ENCODE data around the gene ABHD5.

DNA sequence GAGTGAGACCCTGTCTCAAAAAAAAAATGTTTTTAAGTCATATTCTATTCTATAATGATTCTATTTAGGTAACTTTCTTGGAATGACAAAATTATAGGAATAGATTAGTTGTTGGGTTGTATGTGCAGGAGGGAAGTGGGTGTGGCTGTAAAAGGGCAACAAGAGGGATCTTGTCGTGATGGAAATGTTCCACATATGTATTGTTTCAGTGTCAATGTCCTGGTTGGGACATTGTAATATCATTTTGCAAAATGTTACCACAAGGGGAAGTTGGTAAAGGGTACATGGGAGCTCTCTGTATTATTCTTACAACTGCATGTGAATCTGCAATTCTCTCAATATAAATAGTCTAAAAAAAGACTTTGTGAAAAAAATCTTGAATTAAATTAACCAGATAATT lies 14.3 kb upstream of the ABHD5 start:
- TF ChIP-seq, protein P1, sequence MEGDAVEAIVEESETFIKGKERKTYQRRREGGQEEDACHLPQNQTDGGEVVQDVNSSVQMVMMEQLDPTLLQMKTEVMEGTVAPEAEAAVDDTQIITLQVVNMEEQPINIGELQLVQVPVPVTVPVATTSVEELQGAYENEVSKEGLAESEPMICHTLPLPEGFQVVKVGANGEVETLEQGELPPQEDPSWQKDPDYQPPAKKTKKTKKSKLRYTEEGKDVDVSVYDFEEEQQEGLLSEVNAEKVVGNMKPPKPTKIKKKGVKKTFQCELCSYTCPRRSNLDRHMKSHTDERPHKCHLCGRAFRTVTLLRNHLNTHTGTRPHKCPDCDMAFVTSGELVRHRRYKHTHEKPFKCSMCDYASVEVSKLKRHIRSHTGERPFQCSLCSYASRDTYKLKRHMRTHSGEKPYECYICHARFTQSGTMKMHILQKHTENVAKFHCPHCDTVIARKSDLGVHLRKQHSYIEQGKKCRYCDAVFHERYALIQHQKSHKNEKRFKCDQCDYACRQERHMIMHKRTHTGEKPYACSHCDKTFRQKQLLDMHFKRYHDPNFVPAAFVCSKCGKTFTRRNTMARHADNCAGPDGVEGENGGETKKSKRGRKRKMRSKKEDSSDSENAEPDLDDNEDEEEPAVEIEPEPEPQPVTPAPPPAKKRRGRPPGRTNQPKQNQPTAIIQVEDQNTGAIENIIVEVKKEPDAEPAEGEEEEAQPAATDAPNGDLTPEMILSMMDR (IDR thresholded peaks at IDR 0.05): no peak
- TF ChIP-seq TCF7L2 (IDR thresholded peaks at IDR 0.05; ENCODE audit: low read depth, low read length): no peak
- no peak for TF ChIP-seq POLR2AphosphoS5 (IDR thresholded peaks at IDR 0.05; ENCODE audit: low read depth, low read length)

Measured in Panc1 (cell line).